Ishikawa (cell line): ENCODE results near the gene CLDN14.

Experiments used
- EGR1 ChIP-seq: IDR thresholded peaks from 2 replicates; pipeline ENCODE4 v1.6.1; 2012
- TF ChIP-seq, protein P1 (sequence below): IDR thresholded peaks from 2 replicates; pipeline ENCODE4 v1.6.1; 2012; ENCODE audit warnings: low read depth, mild to moderate bottlenecking

DNA sequence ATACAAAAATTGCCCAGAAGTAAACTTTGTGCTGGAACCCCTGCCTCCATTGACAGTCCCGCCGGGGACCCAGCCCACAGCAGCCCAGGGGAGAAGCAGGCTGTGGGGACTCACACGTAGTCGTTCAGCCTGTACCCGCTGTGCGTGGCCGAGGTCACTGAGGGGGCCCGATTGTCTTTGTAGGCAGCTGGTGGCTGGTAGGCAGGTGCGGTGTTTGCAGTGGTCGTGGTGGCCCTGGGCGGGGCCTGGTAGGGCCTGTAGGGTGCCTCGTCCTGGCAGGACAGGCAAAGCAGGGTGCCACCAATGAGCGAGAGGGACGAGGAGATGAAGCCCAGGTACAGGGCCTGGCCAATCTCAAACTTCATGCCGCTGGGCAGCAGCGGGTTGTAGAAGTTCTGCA lies 19.1 kb downstream of the CLDN14 start:
- TF ChIP-seq, protein P1, sequence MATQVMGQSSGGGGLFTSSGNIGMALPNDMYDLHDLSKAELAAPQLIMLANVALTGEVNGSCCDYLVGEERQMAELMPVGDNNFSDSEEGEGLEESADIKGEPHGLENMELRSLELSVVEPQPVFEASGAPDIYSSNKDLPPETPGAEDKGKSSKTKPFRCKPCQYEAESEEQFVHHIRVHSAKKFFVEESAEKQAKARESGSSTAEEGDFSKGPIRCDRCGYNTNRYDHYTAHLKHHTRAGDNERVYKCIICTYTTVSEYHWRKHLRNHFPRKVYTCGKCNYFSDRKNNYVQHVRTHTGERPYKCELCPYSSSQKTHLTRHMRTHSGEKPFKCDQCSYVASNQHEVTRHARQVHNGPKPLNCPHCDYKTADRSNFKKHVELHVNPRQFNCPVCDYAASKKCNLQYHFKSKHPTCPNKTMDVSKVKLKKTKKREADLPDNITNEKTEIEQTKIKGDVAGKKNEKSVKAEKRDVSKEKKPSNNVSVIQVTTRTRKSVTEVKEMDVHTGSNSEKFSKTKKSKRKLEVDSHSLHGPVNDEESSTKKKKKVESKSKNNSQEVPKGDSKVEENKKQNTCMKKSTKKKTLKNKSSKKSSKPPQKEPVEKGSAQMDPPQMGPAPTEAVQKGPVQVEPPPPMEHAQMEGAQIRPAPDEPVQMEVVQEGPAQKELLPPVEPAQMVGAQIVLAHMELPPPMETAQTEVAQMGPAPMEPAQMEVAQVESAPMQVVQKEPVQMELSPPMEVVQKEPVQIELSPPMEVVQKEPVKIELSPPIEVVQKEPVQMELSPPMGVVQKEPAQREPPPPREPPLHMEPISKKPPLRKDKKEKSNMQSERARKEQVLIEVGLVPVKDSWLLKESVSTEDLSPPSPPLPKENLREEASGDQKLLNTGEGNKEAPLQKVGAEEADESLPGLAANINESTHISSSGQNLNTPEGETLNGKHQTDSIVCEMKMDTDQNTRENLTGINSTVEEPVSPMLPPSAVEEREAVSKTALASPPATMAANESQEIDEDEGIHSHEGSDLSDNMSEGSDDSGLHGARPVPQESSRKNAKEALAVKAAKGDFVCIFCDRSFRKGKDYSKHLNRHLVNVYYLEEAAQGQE, result no peak
- no peak for TF ChIP-seq EGR1
